ENCODE results near the gene CDH24.
"Not testable (repeated sequence)": the region's sequence is repeated elsewhere in the genome, so short reads cannot be mapped to it uniquely, and the experiment has no call there.

Gene CDH24

DNA sequence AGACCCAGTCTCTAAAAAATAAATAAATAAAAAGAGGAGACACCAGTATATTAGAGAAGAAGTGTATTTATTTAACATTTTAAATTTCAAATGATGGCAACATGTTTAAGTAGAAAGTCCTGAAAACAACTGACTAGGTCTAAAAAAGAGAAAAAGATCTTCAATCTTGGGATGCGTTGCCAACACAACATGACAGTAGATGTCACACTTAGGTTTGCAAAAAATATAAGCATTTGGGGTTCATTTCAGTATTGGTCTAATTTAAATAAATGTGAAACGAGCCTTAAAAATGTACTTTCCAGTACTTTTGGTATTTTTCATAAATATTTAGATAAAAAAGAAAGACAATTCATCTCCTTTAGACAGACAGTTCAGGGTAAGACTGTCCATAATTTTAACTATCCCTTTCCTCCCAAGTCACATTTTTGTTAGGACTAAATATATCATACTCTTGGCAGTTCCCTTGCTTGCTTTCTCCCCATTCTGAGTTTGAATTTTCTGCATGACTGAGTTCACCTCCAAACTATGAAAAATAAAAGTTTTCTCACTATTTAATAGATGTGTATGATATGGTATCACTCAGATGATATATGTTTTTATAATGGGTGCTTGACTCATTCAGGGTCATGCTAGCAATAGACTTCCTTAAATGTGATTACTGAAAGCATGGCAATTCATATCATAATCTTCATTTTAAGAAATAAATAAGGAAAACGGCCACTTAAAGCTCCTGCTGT, 51.7 kb downstream of the CDH24 start:
- CTCF ChIA-PET, result interaction anchor here (0.6 to 3.3 kb wide), 14 partner anchors 9 to 120 kb away, joined by 3 to 32 read pairs (median 5); partner anchors contain the start of genes AJUBA and CDH24
- H3K9me3 Mint-ChIP-seq, result no peaks in the 10 kb centered on the region
- H3K27ac Mint-ChIP-seq, result peak overlapping the region; percentile 98
- peak overlapping the region; percentile 96 for H3K4me3 Mint-ChIP-seq
- no peaks in the 10 kb centered on the region for H3K36me3 Mint-ChIP-seq
- DNase-seq, result no peak
- no peaks in the 10 kb centered on the region for H3K27me3 Mint-ChIP-seq
- H3K4me1 Mint-ChIP-seq, result peaks cover 50% of the 10 kb centered on the region

DNA sequence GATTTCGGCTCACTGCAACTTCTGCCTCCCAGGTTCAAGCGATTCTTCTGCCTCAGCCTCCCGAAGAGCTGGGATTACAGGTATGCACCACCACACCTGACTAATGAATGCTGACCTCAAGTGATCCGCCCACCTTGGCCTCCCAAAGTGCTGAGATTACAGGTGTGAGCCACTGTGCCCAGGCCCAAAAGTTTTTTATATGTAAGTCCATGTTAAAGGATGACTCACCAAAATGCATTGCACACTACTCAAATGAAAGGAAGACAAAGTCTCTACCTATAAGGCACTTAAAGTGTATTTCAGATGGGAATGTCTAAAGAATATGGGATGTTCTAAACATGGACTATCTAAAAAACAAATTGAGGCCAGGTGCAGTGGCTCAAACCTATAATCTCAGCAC, 53.0 kb downstream of the CDH24 start:
- H3K36me3 Mint-ChIP-seq, DNase-seq, H3K4me3 Mint-ChIP-seq, H3K27ac Mint-ChIP-seq, H3K27me3 Mint-ChIP-seq, H3K9me3 Mint-ChIP-seq, CTCF ChIA-PET: not testable (repeated sequence)
- H3K4me1 Mint-ChIP-seq, result peaks cover 39% of the 10 kb centered on the region

DNA sequence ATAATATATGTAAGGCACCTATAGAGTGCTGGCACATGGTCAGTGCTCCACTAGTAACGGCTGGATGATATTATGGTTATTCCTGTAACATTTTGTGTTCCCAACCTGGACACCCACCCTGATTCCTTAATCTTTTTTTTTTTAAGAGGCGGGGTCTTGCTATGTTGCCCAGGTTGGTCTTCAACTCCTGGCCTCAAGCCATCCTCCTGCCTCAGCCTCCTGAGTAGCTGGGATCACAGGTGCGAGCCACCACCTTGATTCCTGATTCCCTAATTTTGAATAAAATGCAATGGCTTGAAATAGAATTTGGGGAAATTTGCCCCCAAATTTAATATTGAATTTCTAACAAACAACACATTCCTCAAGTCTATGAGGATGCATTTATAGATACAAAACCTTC, 54.7 kb downstream of the CDH24 start:
- H3K9me3 Mint-ChIP-seq, result no peaks in the 10 kb centered on the region
- H3K36me3 Mint-ChIP-seq, result no peaks in the 10 kb centered on the region
- H3K27ac Mint-ChIP-seq, result no peak overlapping the region
- peaks cover 24% of the 10 kb centered on the region for H3K4me1 Mint-ChIP-seq
- CTCF ChIA-PET, result interaction anchor here (0.7 to 2.3 kb wide), 5 partner anchors 29 to 130 kb away, joined by 3 to 10 read pairs (median 4); partner anchors contain the start of gene CDH24
- no peak overlapping the region for H3K4me3 Mint-ChIP-seq
- no peaks in the 10 kb centered on the region for H3K27me3 Mint-ChIP-seq
- DNase-seq, result no peak

DNA sequence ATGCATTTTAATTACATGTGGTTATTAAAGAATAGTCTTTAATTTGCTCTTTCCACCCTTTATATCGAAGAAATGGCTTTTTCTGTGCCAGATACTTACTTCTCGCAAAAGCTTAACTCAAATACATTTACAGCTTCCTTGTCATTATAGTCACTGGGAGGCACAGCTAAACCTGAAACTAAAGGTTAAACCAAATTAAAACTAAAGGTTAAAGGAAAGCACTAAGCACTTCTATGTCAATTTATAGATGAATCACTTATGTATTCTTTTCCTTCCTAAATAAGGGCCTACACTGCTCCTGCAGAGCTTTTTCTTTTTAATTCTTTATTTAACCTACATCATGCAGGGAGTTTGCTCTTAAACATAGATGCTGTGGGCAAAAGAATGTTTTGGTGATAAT, 56.5 kb downstream of the CDH24 start:
- no peaks in the 10 kb centered on the region for H3K27me3 Mint-ChIP-seq
- H3K36me3 Mint-ChIP-seq, result no peaks in the 10 kb centered on the region
- H3K9me3 Mint-ChIP-seq, result no peaks in the 10 kb centered on the region
- CTCF ChIA-PET, result interaction anchor here (1.0 to 2.3 kb wide), 8 partner anchors 14 to 77 kb away, joined by 3 to 11 read pairs (median 4); partner anchors contain the start of gene CDH24
- no peak overlapping the region for H3K4me3 Mint-ChIP-seq
- no peak for DNase-seq
- H3K27ac Mint-ChIP-seq, result no peak overlapping the region
- H3K4me1 Mint-ChIP-seq, result peaks cover 6% of the 10 kb centered on the region

DNA sequence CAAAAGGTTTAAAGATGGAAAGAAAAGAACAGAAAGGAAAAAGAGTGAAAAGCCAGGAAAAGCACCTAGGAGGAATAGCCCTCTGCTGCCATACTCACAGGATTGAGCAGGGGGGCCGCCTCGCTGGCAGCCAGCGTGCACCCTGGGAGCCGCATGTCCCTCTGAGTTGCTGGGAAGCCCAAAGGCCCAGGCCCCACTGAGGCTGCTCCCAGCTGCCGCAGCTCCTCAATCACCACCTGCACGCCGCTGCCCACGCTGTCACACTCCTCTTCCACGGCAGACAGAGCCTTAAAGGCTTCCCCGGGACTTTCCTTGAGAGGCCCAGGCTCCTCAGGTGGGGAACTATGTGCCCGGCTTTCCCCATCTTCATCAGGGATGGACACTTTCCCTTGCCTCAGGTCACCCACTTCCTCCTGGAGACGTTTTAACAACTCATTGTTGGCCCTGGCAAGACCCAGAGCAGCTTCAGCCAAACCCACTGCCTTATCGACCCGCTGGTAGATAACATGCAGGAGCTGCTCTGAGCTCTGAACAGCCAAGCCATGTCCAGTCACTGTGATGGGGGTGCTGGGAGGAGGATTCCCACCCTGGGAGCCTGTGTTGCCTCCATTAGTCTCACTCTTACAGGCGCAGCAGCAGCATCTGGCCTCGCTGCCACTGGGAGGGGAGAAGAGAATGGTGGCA, 58.8 kb downstream of the CDH24 start:
- no peak overlapping the region for H3K27ac Mint-ChIP-seq
- CTCF ChIA-PET, result interaction anchor here (1.0 to 19.5 kb wide), 2 partner anchors 12 to 56 kb away, joined by 5 to 633 read pairs; partner anchors contain the start of gene CDH24
- no peaks in the 10 kb centered on the region for H3K4me1 Mint-ChIP-seq
- no peaks in the 10 kb centered on the region for H3K9me3 Mint-ChIP-seq
- no peak overlapping the region for H3K4me3 Mint-ChIP-seq
- no peak for DNase-seq
- H3K27me3 Mint-ChIP-seq, result no peaks in the 10 kb centered on the region
- no peaks in the 10 kb centered on the region for H3K36me3 Mint-ChIP-seq

DNA sequence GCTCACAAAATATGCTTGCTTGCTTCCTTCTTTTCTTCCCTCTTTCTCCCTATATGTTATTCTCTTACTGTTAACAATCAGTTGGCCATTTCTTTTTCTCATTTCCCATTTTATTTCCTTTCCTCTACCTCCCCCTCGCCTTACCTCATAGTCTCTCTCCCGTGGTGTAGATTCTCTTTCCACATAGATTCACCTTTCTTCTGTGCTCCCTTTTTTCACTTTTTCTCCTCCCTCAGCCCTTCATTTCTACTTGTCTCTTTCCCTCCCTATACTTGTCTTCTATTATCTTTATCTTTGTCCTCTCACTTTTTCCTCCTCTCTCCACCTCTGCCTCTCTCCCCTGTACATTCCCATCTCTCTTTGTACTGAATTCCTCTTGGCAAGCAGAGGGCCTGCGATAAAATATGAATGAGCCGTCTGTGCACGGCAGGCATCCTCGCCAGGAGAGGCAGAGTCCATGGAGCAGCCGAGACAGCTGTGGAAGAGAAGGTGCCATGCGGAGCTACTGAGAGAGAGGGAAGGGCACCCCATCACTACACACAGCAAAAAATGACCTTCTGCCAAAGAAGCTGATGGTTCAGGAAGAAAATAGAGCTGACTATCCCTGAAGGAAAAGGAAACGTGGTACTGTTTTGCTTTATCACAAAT, 59.5 kb downstream of the CDH24 start:
- no peaks in the 10 kb centered on the region for H3K36me3 Mint-ChIP-seq
- no peak overlapping the region for H3K4me3 Mint-ChIP-seq
- DNase-seq, result no peak
- no peaks in the 10 kb centered on the region for H3K9me3 Mint-ChIP-seq
- CTCF ChIA-PET, result interaction anchor here (1.0 to 19.5 kb wide), 2 partner anchors 11 to 57 kb away, joined by 5 to 633 read pairs; partner anchors contain the start of gene CDH24
- H3K27ac Mint-ChIP-seq, result no peak overlapping the region
- no peaks in the 10 kb centered on the region for H3K27me3 Mint-ChIP-seq
- H3K4me1 Mint-ChIP-seq, result no peaks in the 10 kb centered on the region

All from activated naive CD4-positive, alpha-beta T cell treated with anti-CD3 and anti-CD28 coated beads, Interleukin-2, amount 10 ng/mL, durations not matched to agents 7 days and 5 days (primary cell).